Measurements from ENCODE around the gene PLA2G2F. TPM values are rescaled to one million over a fixed set of nuclear protein-coding genes. Genes with fewer than 3 reads are reported as not detected.

Gene PLA2G2F
- total RNA-seq, 1 experiment from 2014 or later: not detected

DNA sequence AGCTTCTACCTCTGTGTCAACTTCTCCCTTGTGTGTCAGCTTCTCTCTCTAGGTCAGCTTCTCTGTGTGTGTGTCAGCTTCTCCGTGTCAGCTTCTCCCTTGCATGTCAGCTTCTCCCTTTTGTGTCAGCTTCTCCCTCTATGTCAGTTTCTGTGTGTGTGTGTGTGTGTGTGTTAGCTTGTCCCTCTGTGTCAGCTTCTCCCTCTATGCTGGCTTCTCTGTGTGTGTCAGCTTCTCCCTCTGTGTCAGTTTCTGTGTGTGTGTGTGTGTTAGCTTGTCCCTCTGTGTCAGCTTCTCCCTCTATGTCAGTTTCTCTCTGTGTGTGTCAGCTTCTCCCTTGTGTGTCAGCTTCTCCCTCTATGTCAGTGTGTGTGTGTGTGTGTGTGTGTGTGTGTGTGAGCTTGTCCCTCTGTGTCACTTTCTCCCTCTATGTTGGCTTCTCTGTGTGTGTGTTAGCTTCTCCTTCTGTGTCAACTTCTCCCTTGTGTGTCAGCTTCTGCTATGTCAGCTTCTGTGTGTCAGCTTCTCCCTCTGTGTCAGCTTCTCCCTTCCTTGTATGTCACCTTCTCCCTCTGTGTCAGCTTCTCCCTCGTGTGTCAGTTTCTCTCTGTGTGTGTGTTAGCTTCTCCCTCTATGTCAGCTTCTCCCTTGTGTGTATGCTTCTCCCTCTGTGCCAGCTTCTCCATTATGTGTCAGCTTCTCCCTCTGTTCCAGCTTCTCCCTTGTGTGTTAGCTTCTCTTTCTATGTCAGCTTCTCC lies 40.4 kb downstream of the PLA2G2F start:
- Mint-ChIP-seq H3K9me3 (ENCODE audit: unreplicated experiment) (peaks cover 13% of the 10 kb centered on the region), H3K4me3 (ENCODE audit: unreplicated experiment) (no peak overlapping the region), H3K27ac (ENCODE audit: low read depth, unreplicated experiment) (no peak overlapping the region), H3K27me3 (ENCODE audit: insufficient read depth, unreplicated experiment) (no peaks in the 10 kb centered on the region), H3K4me1 (ENCODE audit: insufficient read depth, unreplicated experiment) (peaks cover 7% of the 10 kb centered on the region), H3K36me3 (ENCODE audit: insufficient read depth, unreplicated experiment) (no peaks in the 10 kb centered on the region)
- TF ChIP-seq, protein P1, sequence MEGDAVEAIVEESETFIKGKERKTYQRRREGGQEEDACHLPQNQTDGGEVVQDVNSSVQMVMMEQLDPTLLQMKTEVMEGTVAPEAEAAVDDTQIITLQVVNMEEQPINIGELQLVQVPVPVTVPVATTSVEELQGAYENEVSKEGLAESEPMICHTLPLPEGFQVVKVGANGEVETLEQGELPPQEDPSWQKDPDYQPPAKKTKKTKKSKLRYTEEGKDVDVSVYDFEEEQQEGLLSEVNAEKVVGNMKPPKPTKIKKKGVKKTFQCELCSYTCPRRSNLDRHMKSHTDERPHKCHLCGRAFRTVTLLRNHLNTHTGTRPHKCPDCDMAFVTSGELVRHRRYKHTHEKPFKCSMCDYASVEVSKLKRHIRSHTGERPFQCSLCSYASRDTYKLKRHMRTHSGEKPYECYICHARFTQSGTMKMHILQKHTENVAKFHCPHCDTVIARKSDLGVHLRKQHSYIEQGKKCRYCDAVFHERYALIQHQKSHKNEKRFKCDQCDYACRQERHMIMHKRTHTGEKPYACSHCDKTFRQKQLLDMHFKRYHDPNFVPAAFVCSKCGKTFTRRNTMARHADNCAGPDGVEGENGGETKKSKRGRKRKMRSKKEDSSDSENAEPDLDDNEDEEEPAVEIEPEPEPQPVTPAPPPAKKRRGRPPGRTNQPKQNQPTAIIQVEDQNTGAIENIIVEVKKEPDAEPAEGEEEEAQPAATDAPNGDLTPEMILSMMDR (IDR thresholded peaks at IDR 0.05; ENCODE audit: unreplicated experiment): no peak
- ChIA-PET CTCF (interaction anchor here (0.6 to 3.1 kb wide), 10 partner anchors 8 to 518 kb away, joined by 3 to 11 read pairs (median 4); no protein-coding TSS in a partner anchor), POLR2A (interaction anchor here (0.6 to 1.7 kb wide), 4 partner anchors 15 to 969 kb away, joined by 3 to 5 read pairs (median 4); no protein-coding TSS in a partner anchor)
- BruUV-seq (replicated peaks): no TSS peak
- no peak for DNase-seq (ENCODE audit: unreplicated experiment)
- intact Hi-C loops (cut with micrococcal nuclease): no loop called here

DNA sequence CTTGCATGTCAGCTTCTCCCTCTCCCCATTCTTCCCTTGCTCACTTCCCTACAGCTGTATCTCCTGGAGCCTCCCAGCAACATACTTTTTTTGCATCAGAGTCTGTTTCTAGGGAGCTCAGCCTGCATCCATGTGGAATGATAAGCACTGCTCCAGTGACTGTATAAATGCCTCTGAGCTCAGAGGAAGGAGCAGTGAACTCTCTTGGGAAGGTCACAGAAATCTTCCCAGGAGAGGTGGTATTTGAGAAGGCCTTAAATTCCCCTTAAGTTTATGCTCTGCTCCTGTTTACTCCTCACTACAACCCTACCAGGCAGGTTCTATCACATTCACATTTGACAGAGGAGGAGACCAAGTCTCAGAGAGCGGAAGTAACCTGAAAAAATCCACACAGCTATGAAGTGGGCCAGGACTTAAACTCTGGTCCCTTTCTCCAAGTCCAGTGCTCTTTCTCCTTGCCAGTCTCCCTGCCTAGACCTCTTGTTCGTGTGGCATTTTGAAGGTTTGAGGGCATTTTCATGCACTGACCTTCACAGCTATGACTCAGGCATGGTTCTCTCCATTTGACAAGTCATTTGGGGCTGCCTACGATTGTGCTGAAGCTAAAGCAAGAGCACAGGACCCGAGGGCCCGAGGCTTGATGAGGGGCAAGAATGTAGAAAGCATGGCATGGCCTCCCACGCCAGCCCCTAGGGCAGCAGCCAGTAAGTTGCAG lies 41.2 kb downstream of the PLA2G2F start:
- DNase-seq (ENCODE audit: unreplicated experiment): no peak
- Mint-ChIP-seq H3K27ac (ENCODE audit: low read depth, unreplicated experiment) (no peak overlapping the region), H3K27me3 (ENCODE audit: insufficient read depth, unreplicated experiment) (no peaks in the 10 kb centered on the region), H3K4me3 (ENCODE audit: unreplicated experiment) (no peak overlapping the region), H3K36me3 (ENCODE audit: insufficient read depth, unreplicated experiment) (no peaks in the 10 kb centered on the region), H3K4me1 (ENCODE audit: insufficient read depth, unreplicated experiment) (peaks cover 11% of the 10 kb centered on the region), H3K9me3 (ENCODE audit: unreplicated experiment) (peaks cover 13% of the 10 kb centered on the region)
- intact Hi-C loops (cut with micrococcal nuclease): no loop called here
- no TSS peak for BruUV-seq (replicated peaks)
- ChIA-PET CTCF (interaction anchor here (0.6 to 3.1 kb wide), 8 partner anchors 9 to 519 kb away, joined by 3 to 11 read pairs (median 4); no protein-coding TSS in a partner anchor), POLR2A (interaction anchor here (0.9 to 1.7 kb wide), 2 partner anchors 14 to 16 kb away, joined by 4 to 5 read pairs; no protein-coding TSS in a partner anchor)
- TF ChIP-seq, protein P1 (IDR thresholded peaks at IDR 0.05; ENCODE audit: unreplicated experiment): no peak

DNA sequence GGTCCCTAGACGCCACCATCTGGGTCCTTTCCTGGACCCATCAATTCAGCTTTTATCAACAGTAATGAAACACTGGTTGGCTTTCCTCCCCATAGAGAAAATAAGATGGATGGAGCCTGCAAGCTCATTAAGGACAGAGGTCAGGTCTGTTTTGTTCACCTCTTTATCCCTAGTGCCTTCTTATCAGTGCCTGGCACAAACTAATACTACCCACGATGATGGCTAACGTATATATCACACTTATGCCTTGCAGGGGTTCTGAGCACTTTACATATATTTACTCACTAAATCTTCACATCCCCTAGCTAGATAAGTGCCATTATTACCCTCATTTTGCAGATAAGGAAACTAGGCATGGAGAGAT lies 41.7 kb downstream of the PLA2G2F start:
- no TSS peak for BruUV-seq (replicated peaks)
- DNase-seq (ENCODE audit: unreplicated experiment): no peak
- Mint-ChIP-seq H3K9me3 (ENCODE audit: unreplicated experiment) (peaks cover 13% of the 10 kb centered on the region), H3K27me3 (ENCODE audit: insufficient read depth, unreplicated experiment) (no peaks in the 10 kb centered on the region), H3K4me1 (ENCODE audit: insufficient read depth, unreplicated experiment) (peaks cover 13% of the 10 kb centered on the region), H3K4me3 (ENCODE audit: unreplicated experiment) (no peak overlapping the region), H3K27ac (ENCODE audit: low read depth, unreplicated experiment) (no peak overlapping the region), H3K36me3 (ENCODE audit: insufficient read depth, unreplicated experiment) (no peaks in the 10 kb centered on the region)
- ChIA-PET POLR2A (no interaction called here), CTCF (interaction anchor here (0.9 to 1.1 kb wide), 2 partner anchors 13 to 32 kb away, joined by 3 to 4 read pairs; no protein-coding TSS in a partner anchor)
- intact Hi-C loops (cut with micrococcal nuclease): no loop called here
- TF ChIP-seq, protein P1 (IDR thresholded peaks at IDR 0.05; ENCODE audit: unreplicated experiment): no peak

DNA sequence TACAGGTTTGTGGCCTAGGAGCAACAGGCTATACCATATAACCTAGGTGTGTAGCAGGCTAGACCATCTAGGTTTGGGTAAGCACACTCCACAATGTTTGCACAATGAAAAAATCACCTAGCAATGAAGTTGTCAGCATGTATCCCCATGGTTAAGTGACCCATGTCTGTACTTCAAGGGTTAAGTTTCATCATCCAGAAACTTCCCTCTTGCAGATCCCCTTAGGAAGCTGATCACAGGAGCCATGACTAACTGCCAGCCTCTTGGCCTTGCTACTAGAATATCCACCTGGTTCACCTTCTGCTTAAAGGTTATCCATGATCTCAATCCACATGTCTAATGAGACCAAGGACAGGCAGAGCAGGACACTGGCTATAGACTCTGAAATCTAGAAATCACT lies 43.3 kb downstream of the PLA2G2F start:
- no TSS peak for BruUV-seq (replicated peaks)
- no peak for DNase-seq (ENCODE audit: unreplicated experiment)
- H3K36me3 Mint-ChIP-seq (ENCODE audit: insufficient read depth, unreplicated experiment): no peaks in the 10 kb centered on the region
- no peak overlapping the region for H3K27ac Mint-ChIP-seq (ENCODE audit: low read depth, unreplicated experiment)
- POLR2A ChIA-PET: no interaction called here
- H3K27me3 Mint-ChIP-seq (ENCODE audit: insufficient read depth, unreplicated experiment): no peaks in the 10 kb centered on the region
- intact Hi-C loops (cut with micrococcal nuclease): no loop called here
- CTCF ChIA-PET: interaction anchor here (0.9 kb wide), 1 partner anchor 277 kb away, joined by 3 read pairs; no protein-coding TSS in a partner anchor
- peaks cover 13% of the 10 kb centered on the region for H3K9me3 Mint-ChIP-seq (ENCODE audit: unreplicated experiment)
- no peak overlapping the region for H3K4me3 Mint-ChIP-seq (ENCODE audit: unreplicated experiment)
- TF ChIP-seq, protein P1 (IDR thresholded peaks at IDR 0.05; ENCODE audit: unreplicated experiment): no peak
- peaks cover 13% of the 10 kb centered on the region for H3K4me1 Mint-ChIP-seq (ENCODE audit: insufficient read depth, unreplicated experiment)

Data from MCF 10A (cell line).